SK-N-SH treated with all-trans-retinoic acid at 6 μM for 48 hours (cell line): ENCODE data around the gene DNAJB4.

Source experiments
- ATAC-seq: fragments of 200-7000 bp; cut with Tn5 transposase; 3 replicates; pipeline ENCODE4 v1.9.1; 2020; ENCODE audit warnings: mild to moderate bottlenecking, moderate library complexity
- ARNTL ChIP-seq: fragments of 450-650 bp; formaldehyde crosslinking; IDR thresholded peaks from 2 replicates; pipeline ENCODE4 v1.5.0; 2020; ENCODE audit warnings: low read depth, mild to moderate bottlenecking, moderate library complexity, borderline replicate concordance
- BACH2 ChIP-seq: fragments of 250-450 bp; sonication (Bioruptor Pico); IDR thresholded peaks from 2 replicates; pipeline ENCODE4 v1.9.0; 2021; ENCODE audit warnings: mild to moderate bottlenecking, borderline replicate concordance
- CSDC2 ChIP-seq: fragments of 250-450 bp; sonication (Bioruptor Pico); IDR thresholded peaks from 2 replicates; pipeline ENCODE4 v1.5.0; 2020; ENCODE audit warnings: mild to moderate bottlenecking, moderate library complexity
- CSRNP3 ChIP-seq: fragments of 250-450 bp; sonication (Bioruptor Pico); IDR thresholded peaks from 2 replicates; pipeline ENCODE4 v1.5.1; 2021; ENCODE audit warnings: mild to moderate bottlenecking, moderate library complexity
- ESRRG ChIP-seq: fragments of 250-450 bp; sonication (Bioruptor Pico); IDR thresholded peaks from 2 replicates; pipeline ENCODE4 v1.6.1; 2021; ENCODE audit warnings: mild to moderate bottlenecking
- ISL1 ChIP-seq: fragments of 250-450 bp; sonication (Bioruptor Pico); IDR thresholded peaks from 2 replicates; pipeline ENCODE4 v2.1.2; 2022; ENCODE audit warnings: mild to moderate bottlenecking, moderate library complexity
- OSR1 ChIP-seq: fragments of 250-450 bp; sonication (Bioruptor Pico); IDR thresholded peaks from 2 replicates; pipeline ENCODE4 v1.8.0; 2022; ENCODE audit warnings: moderate library complexity, mild to moderate bottlenecking, inconsistent platforms
- PATZ1 ChIP-seq: fragments of 250-450 bp; sonication (Bioruptor Pico); IDR thresholded peaks from 2 replicates; pipeline ENCODE4 v1.8.0; 2020; ENCODE audit warnings: mild to moderate bottlenecking, moderate library complexity, borderline replicate concordance
- POU6F1 ChIP-seq: fragments of 250-450 bp; sonication (Bioruptor Pico); IDR thresholded peaks from 2 replicates; pipeline ENCODE4 v1.8.0; 2021; ENCODE audit warnings: low read depth, mild to moderate bottlenecking, moderate library complexity, borderline replicate concordance
- PPARA ChIP-seq: fragments of 250-450 bp; sonication (Bioruptor Pico); IDR thresholded peaks from 2 replicates; pipeline ENCODE4 v1.5.0; 2020; ENCODE audit warnings: mild to moderate bottlenecking, borderline replicate concordance
- RARB ChIP-seq: fragments of 250-450 bp; sonication (Bioruptor Pico); IDR thresholded peaks from 2 replicates; pipeline ENCODE4 v1.8.0; 2021; ENCODE audit warnings: mild to moderate bottlenecking, moderate library complexity
- SNAI2 ChIP-seq: fragments of 250-450 bp; sonication (Bioruptor Pico); IDR thresholded peaks from 2 replicates; pipeline ENCODE4 v1.5.0; 2020; ENCODE audit warnings: mild to moderate bottlenecking, moderate library complexity
- TOX ChIP-seq: fragments of 250-450 bp; sonication (Bioruptor Pico); IDR thresholded peaks from 2 replicates; pipeline ENCODE4 v1.8.0; 2021; ENCODE audit warnings: mild to moderate bottlenecking, moderate library complexity, borderline replicate concordance
- ZC3H10 ChIP-seq: fragments of 250-450 bp; sonication (Bioruptor Pico); IDR thresholded peaks from 2 replicates; pipeline ENCODE4 v1.5.1; 2021; ENCODE audit warnings: mild to moderate bottlenecking, moderate library complexity
- ZFP3 ChIP-seq: fragments of 250-450 bp; sonication (Bioruptor Pico); IDR thresholded peaks from 2 replicates; pipeline ENCODE4 v1.5.0; 2020; ENCODE audit warnings: mild to moderate bottlenecking, moderate library complexity
- ZFP30 ChIP-seq: fragments of 450-650 bp; formaldehyde crosslinking; IDR thresholded peaks from 2 replicates; pipeline ENCODE4 v1.5.0; 2022; ENCODE audit warnings: mild to moderate bottlenecking, moderate library complexity
- ZNF565 ChIP-seq: fragments of 450-650 bp; formaldehyde crosslinking; conservative IDR thresholded peaks from 2 replicates; pipeline ENCODE4 v1.5.0; 2020; ENCODE audit warnings: low read depth, mild to moderate bottlenecking, moderate library complexity
- ZNF70 ChIP-seq: fragments of 450-650 bp; formaldehyde crosslinking; IDR thresholded peaks from 2 replicates; pipeline ENCODE4 v1.5.0; 2020; ENCODE audit warnings: mild to moderate bottlenecking, moderate library complexity
- ZNF8 ChIP-seq: fragments of 450-650 bp; formaldehyde crosslinking; IDR thresholded peaks from 2 replicates; pipeline ENCODE4 v1.5.0; 2020; ENCODE audit warnings: mild to moderate bottlenecking, moderate library complexity
- TF ChIP-seq, protein P1 (sequence below): fragments of 250-450 bp; sonication (Bioruptor Pico); IDR thresholded peaks from 2 replicates; pipeline ENCODE4 v1.5.1; 2020; ENCODE audit warnings: low read depth, mild to moderate bottlenecking, moderate library complexity
- TF ChIP-seq, protein P2 (sequence below): fragments of 250-450 bp; sonication (Bioruptor Pico); IDR thresholded peaks from 2 replicates; pipeline ENCODE4 v1.5.0; 2020; ENCODE audit warnings: mild to moderate bottlenecking, moderate library complexity

Gene DNAJB4

GRCh38 chr1:78051005-78051404 is 46.3 kb downstream of the DNAJB4 start:
- no peak for TF ChIP-seq PPARA (CRISPR knock-in tag)
- no peak for ATAC-seq

- ATAC-seq = no peak
- TF ChIP-seq ZNF70 (CRISPR knock-in tag) (no peak), ZFP3 (no peak), BACH2 (CRISPR knock-in tag) (no peak), CSDC2 (CRISPR knock-in tag) (no peak), SNAI2 (no peak), RARB (CRISPR knock-in tag) (no peak)
These were observed 48.1 kb downstream of the DNAJB4 start for GRCh38 chr1:78052685-78053405.

GRCh38 chr1:78053498-78053897 is 48.8 kb downstream of the DNAJB4 start:
- no peak for TF ChIP-seq ZFP30 (CRISPR knock-in tag)
- TF ChIP-seq OSR1 (CRISPR knock-in tag) = no peak
- no peak for TF ChIP-seq SNAI2
- no peak for TF ChIP-seq PATZ1
- no peak for TF ChIP-seq ZNF8 (CRISPR knock-in tag)
- no peak for TF ChIP-seq CSDC2 (CRISPR knock-in tag)
- TF ChIP-seq, all 23 proteins: peak for 0
- no peak for ATAC-seq

DNA sequence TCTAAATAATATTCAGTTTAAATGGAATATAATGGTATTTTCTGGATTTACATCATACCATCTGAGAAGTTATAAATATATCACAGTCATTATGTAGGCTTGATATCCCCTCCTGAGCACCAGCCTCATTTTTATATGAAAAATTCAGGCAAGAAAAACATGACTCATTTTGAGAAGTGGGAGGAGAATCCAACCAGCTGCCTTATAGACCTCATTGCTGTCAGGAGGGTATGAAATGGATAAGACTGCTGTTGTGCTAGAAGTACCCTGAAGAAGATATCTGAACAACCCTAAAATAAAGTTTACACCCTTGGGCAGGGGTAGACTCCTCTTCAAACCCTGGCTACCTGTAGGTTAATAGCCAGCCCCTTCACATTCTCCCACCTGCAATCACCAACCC is 49.8 kb downstream of the DNAJB4 start:
- no peak for ATAC-seq
- TF ChIP-seq ARNTL (CRISPR knock-in tag) (no peak), CSRNP3 (CRISPR knock-in tag) (no peak), ISL1 (CRISPR knock-in tag) (no peak), ZNF8 (CRISPR knock-in tag) (no peak), CSDC2 (CRISPR knock-in tag) (no peak), PATZ1 (no peak), ESRRG (CRISPR knock-in tag) (no peak), TOX (CRISPR knock-in tag) (no peak), ZC3H10 (CRISPR knock-in tag) (no peak), POU6F1 (no peak), BACH2 (CRISPR knock-in tag) (no peak)
- TF ChIP-seq, protein P1, sequence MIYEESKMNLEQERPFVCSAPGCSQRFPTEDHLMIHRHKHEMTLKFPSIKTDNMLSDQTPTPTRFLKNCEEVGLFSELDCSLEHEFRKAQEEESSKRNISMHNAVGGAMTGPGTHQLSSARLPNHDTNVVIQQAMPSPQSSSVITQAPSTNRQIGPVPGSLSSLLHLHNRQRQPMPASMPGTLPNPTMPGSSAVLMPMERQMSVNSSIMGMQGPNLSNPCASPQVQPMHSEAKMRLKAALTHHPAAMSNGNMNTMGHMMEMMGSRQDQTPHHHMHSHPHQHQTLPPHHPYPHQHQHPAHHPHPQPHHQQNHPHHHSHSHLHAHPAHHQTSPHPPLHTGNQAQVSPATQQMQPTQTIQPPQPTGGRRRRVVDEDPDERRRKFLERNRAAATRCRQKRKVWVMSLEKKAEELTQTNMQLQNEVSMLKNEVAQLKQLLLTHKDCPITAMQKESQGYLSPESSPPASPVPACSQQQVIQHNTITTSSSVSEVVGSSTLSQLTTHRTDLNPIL (CRISPR knock-in tag) = no peak

DNA sequence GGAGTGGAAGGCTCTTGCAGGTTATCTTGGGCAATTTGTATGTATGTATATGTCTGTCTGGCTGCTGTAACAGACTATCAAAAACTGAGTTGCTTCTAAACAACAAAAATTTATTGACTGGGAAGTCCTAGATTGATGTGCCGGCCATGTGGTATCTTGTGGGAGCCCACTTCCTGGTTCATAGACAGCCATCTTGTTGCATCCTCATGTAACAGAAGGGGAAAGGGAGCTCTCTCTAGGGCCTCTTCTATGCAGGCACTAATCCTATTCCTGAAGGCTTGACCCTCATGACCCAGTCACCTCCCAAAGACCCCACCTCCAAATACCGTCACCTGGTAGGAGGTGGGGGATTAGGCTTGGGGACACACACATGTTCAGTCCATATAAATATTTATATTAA is 50.2 kb downstream of the DNAJB4 start:
- no peak for ATAC-seq
- no peak for TF ChIP-seq OSR1 (CRISPR knock-in tag)
- TF ChIP-seq ZNF565 (CRISPR knock-in tag) = no peak
- TF ChIP-seq, protein P2, sequence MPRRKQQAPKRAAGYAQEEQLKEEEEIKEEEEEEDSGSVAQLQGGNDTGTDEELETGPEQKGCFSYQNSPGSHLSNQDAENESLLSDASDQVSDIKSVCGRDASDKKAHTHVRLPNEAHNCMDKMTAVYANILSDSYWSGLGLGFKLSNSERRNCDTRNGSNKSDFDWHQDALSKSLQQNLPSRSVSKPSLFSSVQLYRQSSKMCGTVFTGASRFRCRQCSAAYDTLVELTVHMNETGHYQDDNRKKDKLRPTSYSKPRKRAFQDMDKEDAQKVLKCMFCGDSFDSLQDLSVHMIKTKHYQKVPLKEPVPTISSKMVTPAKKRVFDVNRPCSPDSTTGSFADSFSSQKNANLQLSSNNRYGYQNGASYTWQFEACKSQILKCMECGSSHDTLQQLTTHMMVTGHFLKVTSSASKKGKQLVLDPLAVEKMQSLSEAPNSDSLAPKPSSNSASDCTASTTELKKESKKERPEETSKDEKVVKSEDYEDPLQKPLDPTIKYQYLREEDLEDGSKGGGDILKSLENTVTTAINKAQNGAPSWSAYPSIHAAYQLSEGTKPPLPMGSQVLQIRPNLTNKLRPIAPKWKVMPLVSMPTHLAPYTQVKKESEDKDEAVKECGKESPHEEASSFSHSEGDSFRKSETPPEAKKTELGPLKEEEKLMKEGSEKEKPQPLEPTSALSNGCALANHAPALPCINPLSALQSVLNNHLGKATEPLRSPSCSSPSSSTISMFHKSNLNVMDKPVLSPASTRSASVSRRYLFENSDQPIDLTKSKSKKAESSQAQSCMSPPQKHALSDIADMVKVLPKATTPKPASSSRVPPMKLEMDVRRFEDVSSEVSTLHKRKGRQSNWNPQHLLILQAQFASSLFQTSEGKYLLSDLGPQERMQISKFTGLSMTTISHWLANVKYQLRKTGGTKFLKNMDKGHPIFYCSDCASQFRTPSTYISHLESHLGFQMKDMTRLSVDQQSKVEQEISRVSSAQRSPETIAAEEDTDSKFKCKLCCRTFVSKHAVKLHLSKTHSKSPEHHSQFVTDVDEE (CRISPR knock-in tag) = no peak
- no peak for TF ChIP-seq BACH2 (CRISPR knock-in tag)
- no peak for TF ChIP-seq ARNTL (CRISPR knock-in tag)
- TF ChIP-seq POU6F1 = no peak
- TF ChIP-seq ZNF8 (CRISPR knock-in tag) = no peak
- no peak for TF ChIP-seq ZFP3
- TF ChIP-seq CSDC2 (CRISPR knock-in tag) = no peak
- TF ChIP-seq ESRRG (CRISPR knock-in tag) = no peak
- no peak for TF ChIP-seq TOX (CRISPR knock-in tag)
- no peak for TF ChIP-seq ZC3H10 (CRISPR knock-in tag)
